PC-3 (cell line): Measurements from ENCODE around the gene MAPK4.

Source experiments
- CTCF ChIP-seq: fragments of 300-600 bp; sonication (generic); conservative IDR thresholded peaks from 2 replicates; pipeline ENCODE4 v1.5.1; 2017; ENCODE audit warnings: antibody characterized with exemption, low read depth, mild to moderate bottlenecking, low read length
- EZH2 ChIP-seq: fragments of 300-600 bp; sonication (generic); IDR thresholded peaks from one replicate; pipeline ENCODE4 v1.6.1; 2017; ENCODE audit warnings: antibody characterized with exemption, mild to moderate bottlenecking, low read length; ENCODE audit not compliant: unreplicated experiment
- EZH2phosphoT487 ChIP-seq: fragments of 300-600 bp; sonication (generic); IDR thresholded peaks from 2 replicates; pipeline ENCODE4 v1.6.1; 2018; ENCODE audit warnings: mild to moderate bottlenecking, antibody characterized with exemption, low read length, borderline replicate concordance

- TF ChIP-seq CTCF (no peak), EZH2 (no peak), EZH2phosphoT487 (no peak)
These were observed 737 bp upstream of the MAPK4 start for GRCh38 chr18:50558948-50559751.
